K562 (cell line): ENCODE results near the gene ACER1. TPM values are rescaled to one million over a fixed set of nuclear protein-coding genes. Genes with fewer than 3 reads are reported as not detected.
A peak's percentile ranks its signal among the peaks of the same experiment; 100 is the strongest.

Experiments
- ATAC-seq: fragments of 200-7000 bp; cut with Tn5 transposase; 3 replicates; pipeline ENCODE4 v1.9.1; 2020; ENCODE audit warnings: moderate library complexity
- BruUV-seq: library from RNA; stranded (reverse); fragments of 400-500 nt; replicated peaks from 2 replicates; lab custom pipeline; 2021; lab: Mats Ljungman, UMichigan
- CTCF ChIA-PET: fragments of 300-600 bp; formaldehyde crosslinking; extraction: SDS; loops from one replicate; lab custom pipeline; 2021; ENCODE audit warnings: low intra/inter-chr PET ratio; lab: Yijun Ruan, JAX
- POLR2A ChIA-PET: fragments of 300-600, 350-650 bp; sonication (Branson Sonifier 250); formaldehyde crosslinking; extraction: SDS; loops from one replicate; lab custom pipeline; 2021; ENCODE audit warnings: antibody characterized with exemption, inconsistent platforms; lab: Yijun Ruan, JAX
- DNase-seq, 4 experiments: peaks; one replicate each; pipeline versions ENCODE4 v3.0.0 to v3.0.0-alpha.2; 2011 to 2018; ENCODE audit warnings: low spot score in 3 of 4, mixed read lengths in 3 of 4; ENCODE audit errors: extremely low read depth in 1 of 4
- FAIRE-seq: peaks from 2 replicates; lab custom pipeline; 2011; peaks lifted over from hg19 to GRCh38; lab: Jason Lieb, UNC
- H2AFZ ChIP-seq: 2 replicates; pipeline ENCODE4 v1.6.0; 2011; ENCODE audit warnings: low read depth, low read length, control low read depth, inconsistent platforms
- H3K27ac ChIP-seq: fragments of 200-600 bp; 3 replicates; pipeline ENCODE4 v1.8.0; 2011; ENCODE audit warnings: low read depth, mild to moderate bottlenecking, control low read depth, inconsistent platforms, low read length, moderate library complexity, mixed read lengths; ENCODE audit errors: extremely low read depth
- H3K27me3 ChIP-seq, 2 experiments: fragments of 300-600 bp in 1 of 2; 2 replicates in 1 of 2; 3 replicates in 1 of 2; pipeline versions ENCODE4 v1.6.0 to v1.8.0; 2011; ENCODE audit warnings: inconsistent platforms in 2 of 2, low read length in 2 of 2, mild to moderate bottlenecking in 1 of 2, mixed read lengths in 1 of 2, moderate library complexity in 1 of 2; ENCODE audit not compliant: control insufficient read depth in 2 of 2, insufficient read depth in 2 of 2
- H3K36me3 ChIP-seq: fragments of 300-600 bp; 3 replicates; pipeline ENCODE4 v1.8.0; 2011; ENCODE audit warnings: mild to moderate bottlenecking, low read length, inconsistent platforms; ENCODE audit not compliant: control insufficient read depth, insufficient read depth
- H3K4me1 ChIP-seq, 2 experiments: fragments of 200-600 bp in 1 of 2; replicated peaks in 1 of 2; 2 replicates in 1 of 2; 3 replicates in 1 of 2; pipeline versions ENCODE4 v1.5.1 to v1.8.0; 2011; ENCODE audit warnings: inconsistent platforms in 2 of 2, low read length in 2 of 2, mild to moderate bottlenecking in 1 of 2, mixed read lengths in 1 of 2, moderate library complexity in 1 of 2; ENCODE audit not compliant: control insufficient read depth in 2 of 2, insufficient read depth in 2 of 2
- H3K4me2 ChIP-seq: 2 replicates; pipeline ENCODE4 v1.6.1; 2011; ENCODE audit warnings: low read length, control low read depth, inconsistent platforms, mixed read lengths; ENCODE audit not compliant: insufficient read depth
- H3K4me3 ChIP-seq: fragments of 200-600 bp; sonication (generic), shearing (Covaris generic); 2 replicates; pipeline ENCODE4 v1.5.1; 2016; ENCODE audit warnings: control low read depth, inconsistent platforms
- H3K79me2 ChIP-seq: fragments of 200-600 bp; 3 replicates; pipeline ENCODE4 v1.8.0; 2011; ENCODE audit warnings: low read length, inconsistent platforms; ENCODE audit not compliant: control insufficient read depth, insufficient read depth
- H3K9ac ChIP-seq, 2 experiments: 2 replicates each; pipeline versions ENCODE4 v1.6.0 to v1.6.1; 2011; ENCODE audit warnings: low read depth in 2 of 2, low read length in 2 of 2, control low read depth in 1 of 2, inconsistent platforms in 1 of 2, mild to moderate bottlenecking in 1 of 2, mixed read lengths in 1 of 2; ENCODE audit not compliant: insufficient read depth in 1 of 2
- H3K9me1 ChIP-seq: one replicate; pipeline ENCODE4 v1.6.0; 2011; ENCODE audit warnings: inconsistent platforms, mild to moderate bottlenecking, low read length, moderate library complexity; ENCODE audit not compliant: control insufficient read depth, insufficient read depth
- H3K9me3 ChIP-seq: replicated peaks from 2 replicates; pipeline ENCODE4 v1.5.1; 2011; ENCODE audit warnings: low read depth, low read length, inconsistent platforms; ENCODE audit not compliant: control insufficient read depth, insufficient read depth
- H4K20me1 ChIP-seq: replicated peaks from 2 replicates; pipeline ENCODE4 v1.6.1; 2011; ENCODE audit warnings: low read length, inconsistent platforms, mixed read lengths; ENCODE audit not compliant: control insufficient read depth, insufficient read depth
- FOXK1 ChIP-seq: sonication (generic); formaldehyde crosslinking; IDR thresholded peaks from 2 replicates; pipeline ENCODE4 v1.8.0; 2022; ENCODE audit warnings: missing genetic modification reagents, mild to moderate bottlenecking, borderline replicate concordance
- NCOA2 ChIP-seq, 2 experiments: fragments of 450-650 bp; IDR thresholded peaks; 2 replicates each; pipeline ENCODE4 v1.6.1; 2018; ENCODE audit warnings: mild to moderate bottlenecking in 2 of 2, moderate library complexity in 1 of 2; ENCODE audit not compliant: partially characterized antibody in 2 of 2
- RBM25 ChIP-seq: fragments of 200-400 bp; formaldehyde crosslinking; IDR thresholded peaks from 2 replicates; pipeline ENCODE4 v1.6.1; 2018; ENCODE audit warnings: low read length, low read depth, moderate library complexity; ENCODE audit not compliant: severe bottlenecking
- SIRT6 ChIP-seq: IDR thresholded peaks from one replicate; pipeline ENCODE4 v1.6.1; 2012; ENCODE audit warnings: low read depth, mild to moderate bottlenecking, control low read depth, inconsistent platforms, low read length, moderate library complexity
- ZNF121 ChIP-seq: sonication (generic); formaldehyde crosslinking; conservative IDR thresholded peaks from 2 replicates; pipeline ENCODE4 v1.8.0; 2022; ENCODE audit warnings: missing genetic modification reagents
- WGBS: fragments of 100-300 bp; shearing (Covaris generic); methylation state at CpG from one replicate; pipeline ENCODE4 v1.1.6; 2016; ENCODE audit warnings: low coverage, mixed read lengths; ENCODE audit not compliant: insufficient coverage; ENCODE audit errors: missing lambda C conversion rate; 5-methylcytosine and 5-hydroxymethylcytosine counted together
- in situ Hi-C: fragments of 300-500 bp; cut with MboI; formaldehyde crosslinking; loops from 4 replicates; pipeline ENCODE4 v1.15.0; 2018; ENCODE audit warnings: inconsistent platforms, mixed read lengths
- intact Hi-C: fragments of 100-400 bp; cut with micrococcal nuclease; formaldehyde crosslinking; loops from 2 replicates; pipeline ENCODE4 v1.14.2; 2022
- polyA plus RNA-seq, 8 experiments: library from polyadenylated mRNA; depleted of rRNA in 4 of 8; stranded (reverse) in 5 of 8; unstranded in 3 of 8; fragments of >200 nt; fragmentation: Nextera tagmentation in 2 of 8; fragmentation: Illumina TruSeq in 1 of 8; extraction: Ambion mirVana in 2 of 8; extraction: Trizol in 1 of 8; gene quantifications; 2 replicates each; pipeline versions ENCODE4 v1.2.1 to v1.2.3, GENCODE V29; 2011 to 2014; ENCODE audit warnings: inconsistent platforms in 1 of 8, missing spikeins in 1 of 8
- total RNA-seq, 7 experiments: library from RNA; depleted of rRNA in 6 of 7; stranded (reverse); fragments of >200 nt in 6 of 7; fragmentation: Illumina TruSeq in 2 of 7; extraction: Trizol in 2 of 7; gene quantifications; 2 replicates each; pipeline versions ENCODE4 v1.2.1 to v1.2.3, GENCODE V29; 2011 to 2021; ENCODE audit warnings: low replicate concordance in 1 of 7
- TF ChIP-seq, protein P1 (sequence below): fragments of 450-650 bp; IDR thresholded peaks from 2 replicates; pipeline ENCODE4 v1.6.1; 2016; ENCODE audit warnings: mild to moderate bottlenecking, moderate library complexity

ACER1 gene
- total and polyA plus RNA-seq, 9 of the 15 experiments (the other 6 are each of a cell fraction or from before 2014, with no cell fraction given) = not detected

DNA sequence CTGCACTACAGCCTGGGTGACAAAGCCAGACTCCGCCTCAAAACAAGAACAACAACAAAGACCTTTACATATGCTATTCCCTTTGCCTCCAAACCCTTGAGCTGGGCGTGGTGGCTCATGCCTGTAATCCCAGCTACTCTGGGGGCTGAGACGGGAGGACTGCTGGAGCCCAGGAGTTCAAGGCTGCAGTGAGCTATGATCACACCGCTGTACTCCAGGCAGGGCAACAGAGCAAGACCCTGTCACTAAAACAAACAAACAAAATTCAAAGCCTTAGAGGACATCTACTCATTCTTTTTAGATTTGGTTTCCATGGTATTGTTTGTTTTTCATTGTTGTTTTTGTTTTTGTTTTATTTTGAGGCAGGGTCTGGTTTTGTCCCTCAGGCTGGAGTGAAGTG lies 7.8 kb downstream of the ACER1 start:
- BruUV-seq = no TSS peak
- no peak for TF ChIP-seq FOXK1 (CRISPR knock-in tag)
- peak; percentile 91 for TF ChIP-seq ZNF121 (CRISPR knock-in tag)
- TF ChIP-seq NCOA2 (IDR thresholded peaks at IDR 0.05; ENCODE audit: partially characterized antibody in 2 of 2) = no peak
- TF ChIP-seq, protein P1, sequence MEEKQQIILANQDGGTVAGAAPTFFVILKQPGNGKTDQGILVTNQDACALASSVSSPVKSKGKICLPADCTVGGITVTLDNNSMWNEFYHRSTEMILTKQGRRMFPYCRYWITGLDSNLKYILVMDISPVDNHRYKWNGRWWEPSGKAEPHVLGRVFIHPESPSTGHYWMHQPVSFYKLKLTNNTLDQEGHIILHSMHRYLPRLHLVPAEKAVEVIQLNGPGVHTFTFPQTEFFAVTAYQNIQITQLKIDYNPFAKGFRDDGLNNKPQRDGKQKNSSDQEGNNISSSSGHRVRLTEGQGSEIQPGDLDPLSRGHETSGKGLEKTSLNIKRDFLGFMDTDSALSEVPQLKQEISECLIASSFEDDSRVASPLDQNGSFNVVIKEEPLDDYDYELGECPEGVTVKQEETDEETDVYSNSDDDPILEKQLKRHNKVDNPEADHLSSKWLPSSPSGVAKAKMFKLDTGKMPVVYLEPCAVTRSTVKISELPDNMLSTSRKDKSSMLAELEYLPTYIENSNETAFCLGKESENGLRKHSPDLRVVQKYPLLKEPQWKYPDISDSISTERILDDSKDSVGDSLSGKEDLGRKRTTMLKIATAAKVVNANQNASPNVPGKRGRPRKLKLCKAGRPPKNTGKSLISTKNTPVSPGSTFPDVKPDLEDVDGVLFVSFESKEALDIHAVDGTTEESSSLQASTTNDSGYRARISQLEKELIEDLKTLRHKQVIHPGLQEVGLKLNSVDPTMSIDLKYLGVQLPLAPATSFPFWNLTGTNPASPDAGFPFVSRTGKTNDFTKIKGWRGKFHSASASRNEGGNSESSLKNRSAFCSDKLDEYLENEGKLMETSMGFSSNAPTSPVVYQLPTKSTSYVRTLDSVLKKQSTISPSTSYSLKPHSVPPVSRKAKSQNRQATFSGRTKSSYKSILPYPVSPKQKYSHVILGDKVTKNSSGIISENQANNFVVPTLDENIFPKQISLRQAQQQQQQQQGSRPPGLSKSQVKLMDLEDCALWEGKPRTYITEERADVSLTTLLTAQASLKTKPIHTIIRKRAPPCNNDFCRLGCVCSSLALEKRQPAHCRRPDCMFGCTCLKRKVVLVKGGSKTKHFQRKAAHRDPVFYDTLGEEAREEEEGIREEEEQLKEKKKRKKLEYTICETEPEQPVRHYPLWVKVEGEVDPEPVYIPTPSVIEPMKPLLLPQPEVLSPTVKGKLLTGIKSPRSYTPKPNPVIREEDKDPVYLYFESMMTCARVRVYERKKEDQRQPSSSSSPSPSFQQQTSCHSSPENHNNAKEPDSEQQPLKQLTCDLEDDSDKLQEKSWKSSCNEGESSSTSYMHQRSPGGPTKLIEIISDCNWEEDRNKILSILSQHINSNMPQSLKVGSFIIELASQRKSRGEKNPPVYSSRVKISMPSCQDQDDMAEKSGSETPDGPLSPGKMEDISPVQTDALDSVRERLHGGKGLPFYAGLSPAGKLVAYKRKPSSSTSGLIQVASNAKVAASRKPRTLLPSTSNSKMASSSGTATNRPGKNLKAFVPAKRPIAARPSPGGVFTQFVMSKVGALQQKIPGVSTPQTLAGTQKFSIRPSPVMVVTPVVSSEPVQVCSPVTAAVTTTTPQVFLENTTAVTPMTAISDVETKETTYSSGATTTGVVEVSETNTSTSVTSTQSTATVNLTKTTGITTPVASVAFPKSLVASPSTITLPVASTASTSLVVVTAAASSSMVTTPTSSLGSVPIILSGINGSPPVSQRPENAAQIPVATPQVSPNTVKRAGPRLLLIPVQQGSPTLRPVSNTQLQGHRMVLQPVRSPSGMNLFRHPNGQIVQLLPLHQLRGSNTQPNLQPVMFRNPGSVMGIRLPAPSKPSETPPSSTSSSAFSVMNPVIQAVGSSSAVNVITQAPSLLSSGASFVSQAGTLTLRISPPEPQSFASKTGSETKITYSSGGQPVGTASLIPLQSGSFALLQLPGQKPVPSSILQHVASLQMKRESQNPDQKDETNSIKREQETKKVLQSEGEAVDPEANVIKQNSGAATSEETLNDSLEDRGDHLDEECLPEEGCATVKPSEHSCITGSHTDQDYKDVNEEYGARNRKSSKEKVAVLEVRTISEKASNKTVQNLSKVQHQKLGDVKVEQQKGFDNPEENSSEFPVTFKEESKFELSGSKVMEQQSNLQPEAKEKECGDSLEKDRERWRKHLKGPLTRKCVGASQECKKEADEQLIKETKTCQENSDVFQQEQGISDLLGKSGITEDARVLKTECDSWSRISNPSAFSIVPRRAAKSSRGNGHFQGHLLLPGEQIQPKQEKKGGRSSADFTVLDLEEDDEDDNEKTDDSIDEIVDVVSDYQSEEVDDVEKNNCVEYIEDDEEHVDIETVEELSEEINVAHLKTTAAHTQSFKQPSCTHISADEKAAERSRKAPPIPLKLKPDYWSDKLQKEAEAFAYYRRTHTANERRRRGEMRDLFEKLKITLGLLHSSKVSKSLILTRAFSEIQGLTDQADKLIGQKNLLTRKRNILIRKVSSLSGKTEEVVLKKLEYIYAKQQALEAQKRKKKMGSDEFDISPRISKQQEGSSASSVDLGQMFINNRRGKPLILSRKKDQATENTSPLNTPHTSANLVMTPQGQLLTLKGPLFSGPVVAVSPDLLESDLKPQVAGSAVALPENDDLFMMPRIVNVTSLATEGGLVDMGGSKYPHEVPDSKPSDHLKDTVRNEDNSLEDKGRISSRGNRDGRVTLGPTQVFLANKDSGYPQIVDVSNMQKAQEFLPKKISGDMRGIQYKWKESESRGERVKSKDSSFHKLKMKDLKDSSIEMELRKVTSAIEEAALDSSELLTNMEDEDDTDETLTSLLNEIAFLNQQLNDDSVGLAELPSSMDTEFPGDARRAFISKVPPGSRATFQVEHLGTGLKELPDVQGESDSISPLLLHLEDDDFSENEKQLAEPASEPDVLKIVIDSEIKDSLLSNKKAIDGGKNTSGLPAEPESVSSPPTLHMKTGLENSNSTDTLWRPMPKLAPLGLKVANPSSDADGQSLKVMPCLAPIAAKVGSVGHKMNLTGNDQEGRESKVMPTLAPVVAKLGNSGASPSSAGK = no peak
- peak; percentile 21 for TF ChIP-seq RBM25
- no peak for TF ChIP-seq SIRT6
- no peak overlapping the region for H3K27ac ChIP-seq
- intact Hi-C loops = no loop called here
- no peaks in the 10 kb centered on the region for H3K9me1 ChIP-seq
- no peak overlapping the region for H2AFZ ChIP-seq
- H3K79me2 ChIP-seq = no peaks in the 10 kb centered on the region
- WGBS = 5% methylated on average over 4 of the region's 4 CpGs
- in situ Hi-C loops = no loop called here
- FAIRE-seq (no peak), ATAC-seq (no peak), DNase-seq (no peak)
- ChIA-PET CTCF (no interaction called here), POLR2A (no interaction called here)
- H3K4me2 ChIP-seq = no peak overlapping the region
- H3K9me3 ChIP-seq = 0 out of 2 replicates have a peak, but pooled peaks cover 4% of the 10 kb centered on the region
- H3K36me3 ChIP-seq = no peaks in the 10 kb centered on the region
- no peak overlapping the region for H3K4me3 ChIP-seq
- peaks cover 14 to 31% of the 10 kb centered on the region in 2 experiments for H3K27me3 ChIP-seq
- H4K20me1 ChIP-seq = no peaks in the 10 kb centered on the region
- H3K4me1 ChIP-seq = no peaks in the 10 kb centered on the region
- H3K9ac ChIP-seq = no peak overlapping the region
